Neuronal stem cell (in vitro differentiated cells): ENCODE measurements around the gene ZNF345. TPM values are rescaled to one million over a fixed set of nuclear protein-coding genes. Genes with fewer than 3 reads are reported as not detected.

Experiments used
- DNase-seq: peaks from one replicate; pipeline ENCODE4 v3.0.0-alpha.2; 2013; ENCODE audit warnings: low spot score
- H2AFZ ChIP-seq: one replicate; pipeline ENCODE4 v1.6.1; 2013; ENCODE audit warnings: mild to moderate bottlenecking, low read length, inconsistent platforms
- H2AK5ac ChIP-seq: 2 replicates; pipeline ENCODE4 v1.6.1; 2013; ENCODE audit warnings: low read depth, mild to moderate bottlenecking, inconsistent platforms, low read length, moderate library complexity, mixed read lengths
- H2BK120ac ChIP-seq: 2 replicates; pipeline ENCODE4 v1.6.1; 2013; ENCODE audit warnings: low read depth, mild to moderate bottlenecking, inconsistent platforms, low read length, moderate library complexity, mixed read lengths
- H2BK12ac ChIP-seq: one replicate; pipeline ENCODE4 v1.6.1; 2013; ENCODE audit warnings: low read length, inconsistent platforms
- H2BK15ac ChIP-seq: 2 replicates; pipeline ENCODE4 v1.6.1; 2013; ENCODE audit warnings: mild to moderate bottlenecking, low read length, inconsistent platforms, mixed read lengths
- H2BK5ac ChIP-seq: one replicate; pipeline ENCODE4 v1.6.1; 2013; ENCODE audit warnings: inconsistent platforms, mild to moderate bottlenecking, low read length, moderate library complexity
- H3K14ac ChIP-seq: one replicate; pipeline ENCODE4 v1.6.1; 2013; ENCODE audit warnings: low read length, inconsistent platforms
- H3K18ac ChIP-seq: 2 replicates; pipeline ENCODE4 v1.6.1; 2013; ENCODE audit warnings: low read length, inconsistent platforms
- H3K23ac ChIP-seq: 2 replicates; pipeline ENCODE4 v1.6.1; 2013; ENCODE audit warnings: low read depth, mild to moderate bottlenecking, mixed read lengths, low read length, inconsistent platforms; ENCODE audit not compliant: poor library complexity
- H3K27ac ChIP-seq: replicated peaks from 3 replicates; pipeline ENCODE4 v1.5.1; 2013; ENCODE audit warnings: low read length, inconsistent platforms
- H3K27me3 ChIP-seq, 3 experiments: 2 replicates each; pipeline ENCODE4 v1.6.1; 2013; ENCODE audit warnings: low read length in 3 of 3, mild to moderate bottlenecking in 2 of 3, inconsistent platforms in 1 of 3, low read depth in 1 of 3, mixed read lengths in 1 of 3, moderate library complexity in 1 of 3; ENCODE audit not compliant: control insufficient read depth in 3 of 3, insufficient read depth in 3 of 3
- H3K36me3 ChIP-seq, 2 donors: replicated peaks in 1 of 2; 2 replicates each; pipeline ENCODE4 v1.6.1; 2013; ENCODE audit warnings: low read length in 2 of 2; ENCODE audit not compliant: control insufficient read depth in 2 of 2, insufficient read depth in 2 of 2
- H3K4ac ChIP-seq: 2 replicates; pipeline ENCODE4 v1.6.1; 2013; ENCODE audit warnings: inconsistent platforms, mild to moderate bottlenecking, low read length, moderate library complexity
- H3K4me1 ChIP-seq, 2 donors: 1 replicate in 1 of 2; 2 replicates in 1 of 2; pipeline ENCODE4 v1.6.1; 2013; ENCODE audit warnings: low read length in 2 of 2, low read depth in 1 of 2; ENCODE audit not compliant: control insufficient read depth in 2 of 2, insufficient read depth in 1 of 2
- H3K4me2 ChIP-seq: one replicate; pipeline ENCODE4 v1.6.1; 2013; ENCODE audit warnings: mild to moderate bottlenecking, low read length, inconsistent platforms; ENCODE audit not compliant: insufficient read depth, poor library complexity, severe bottlenecking
- H3K4me3 ChIP-seq, 2 donors: 2 replicates each; pipeline ENCODE4 v1.5.1; 2013; ENCODE audit warnings: low read length in 2 of 2, mild to moderate bottlenecking in 2 of 2, inconsistent platforms in 1 of 2, moderate library complexity in 1 of 2
- H3K79me1 ChIP-seq: one replicate; pipeline ENCODE4 v1.6.1; 2013; ENCODE audit warnings: low read depth, mild to moderate bottlenecking, inconsistent platforms, low read length, moderate library complexity
- H3K9ac ChIP-seq: one replicate; pipeline ENCODE4 v1.6.1; 2013; ENCODE audit warnings: mild to moderate bottlenecking, low read depth, low read length, inconsistent platforms; ENCODE audit not compliant: poor library complexity
- H3K9me3 ChIP-seq, 2 donors: replicated peaks in 1 of 2; 2 replicates each; pipeline versions ENCODE3 to v1.6.1; 2013; ENCODE audit warnings: low read length in 2 of 2, mild to moderate bottlenecking in 2 of 2, inconsistent platforms in 1 of 2, low read depth in 1 of 2, mixed read lengths in 1 of 2, moderate library complexity in 1 of 2; ENCODE audit not compliant: control insufficient read depth in 2 of 2, insufficient read depth in 1 of 2
- H4K8ac ChIP-seq: one replicate; pipeline ENCODE4 v1.6.1; 2013; ENCODE audit warnings: low read depth, mild to moderate bottlenecking, inconsistent platforms, low read length, moderate library complexity
- H4K91ac ChIP-seq: one replicate; pipeline ENCODE4 v1.6.1; 2013; ENCODE audit warnings: low read length, low read depth, mild to moderate bottlenecking, inconsistent platforms; ENCODE audit not compliant: poor library complexity
- WGBS, 2 donors: extraction: QIAGEN DNeasy Blood & Tissue Kit; methylation state at CpG; one replicate each; pipeline ENCODE4 v1.1.7; 2013; ENCODE audit warnings: missing lambda C conversion rate in 2 of 2, mixed read lengths in 1 of 2; ENCODE audit not compliant: insufficient read length in 2 of 2, insufficient replicate concordance in 1 of 2; ENCODE audit errors: extremely low coverage in 2 of 2; 5-methylcytosine and 5-hydroxymethylcytosine counted together
- polyA plus RNA-seq, 2 experiments: library from polyadenylated mRNA; stranded (reverse); fragments of 200-250 nt; gene quantifications; one replicate each; pipeline ENCODE4 v1.2.3, GENCODE V29; 2013

Gene ZNF345
- polyA plus RNA-seq (2013, experiment 1 of 2), result 6.2 TPM
- polyA plus RNA-seq (2013, experiment 2 of 2), result 6.2 TPM

DNA sequence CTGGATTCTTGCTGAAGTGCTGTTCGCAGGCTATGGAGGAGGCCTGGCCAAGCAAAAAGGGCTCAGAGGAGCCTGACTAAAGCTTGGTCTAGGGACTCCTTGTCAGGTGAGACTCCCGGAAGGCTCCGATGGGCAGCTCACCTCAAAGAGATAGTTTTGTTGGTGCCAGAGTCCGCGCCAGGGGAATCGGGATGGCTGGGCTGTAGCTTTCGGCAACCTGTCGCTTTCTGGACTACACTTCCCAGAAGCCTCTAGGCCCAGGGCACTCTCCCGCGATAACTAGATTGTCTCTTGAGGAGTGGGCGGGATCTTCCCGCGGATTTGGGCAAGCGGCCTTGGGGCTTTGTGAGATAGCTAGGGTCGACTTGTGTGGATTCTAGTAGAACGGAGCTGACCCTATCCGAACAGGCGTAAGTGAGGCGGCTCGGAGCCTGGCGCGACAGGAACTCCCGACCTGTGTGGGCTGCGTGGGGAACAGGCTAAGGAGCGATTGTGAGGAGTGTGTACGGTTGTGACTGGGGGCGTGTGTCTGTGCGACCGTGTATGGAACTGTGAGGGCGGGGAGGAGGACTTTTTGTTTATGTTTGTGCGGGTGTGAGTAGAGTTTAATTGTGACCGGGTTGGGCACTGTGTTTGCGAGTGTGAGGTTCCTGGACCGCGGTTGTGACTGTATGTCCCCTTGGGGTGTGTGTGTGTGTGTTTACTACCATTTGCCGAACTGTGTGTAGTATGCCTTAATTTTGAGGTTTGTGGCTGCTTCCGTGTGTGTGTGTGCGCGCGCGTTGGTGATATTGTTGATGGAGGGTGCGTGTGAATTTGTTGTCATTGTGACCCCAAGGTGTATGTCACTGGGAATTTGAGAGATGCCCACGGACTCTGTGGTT is at the start of gene ZNF345:
TSS of gene ZNF345 (plus strand) at position 318 of the 884 bp plus-strand sequence. CDS start 25,955 bp downstream, outside the sequence.
- Histone ChIP-seq H3K14ac (peak within 1 kb of the TSS; percentile 97), H2BK12ac (no peak within 1 kb of the TSS), H3K79me1 (peaks cover 8% of the 10 kb centered on the region), H3K27ac (no peak within 1 kb of the TSS), H2AK5ac (peak within 1 kb of the TSS; percentile 33), H3K4me1 (no peaks in the 10 kb centered on the region), H2BK15ac (peak within 1 kb of the TSS; percentile 73), H3K9me3 (peaks cover 7 to 57% of the 10 kb centered on the region in 2 donors), H4K91ac (peak within 1 kb of the TSS; percentile 75), H3K4ac (no peak within 1 kb of the TSS), H2BK120ac (peak within 1 kb of the TSS; percentile 67), H3K4me2 (peak within 1 kb of the TSS; percentile 85), H3K23ac (peak within 1 kb of the TSS; percentile 70), H3K4me3 (peak within 1 kb of the TSS; percentile 73 to 100), H3K36me3 (peaks cover 1 to 55% of the 10 kb centered on the region in 2 donors), H2BK5ac (peak within 1 kb of the TSS; percentile 83), H3K27me3 (no peaks in the 10 kb centered on the region), H3K18ac (peak within 1 kb of the TSS; percentile 100), H2AFZ (peak within 1 kb of the TSS; percentile 91), H3K9ac (peak within 1 kb of the TSS; percentile 99), H4K8ac (peak within 1 kb of the TSS; percentile 74)
- peak; percentile 95 for DNase-seq
- WGBS, 2 donors, result no CpG with 5 or more reads among the region's 43 CpGs

DNA sequence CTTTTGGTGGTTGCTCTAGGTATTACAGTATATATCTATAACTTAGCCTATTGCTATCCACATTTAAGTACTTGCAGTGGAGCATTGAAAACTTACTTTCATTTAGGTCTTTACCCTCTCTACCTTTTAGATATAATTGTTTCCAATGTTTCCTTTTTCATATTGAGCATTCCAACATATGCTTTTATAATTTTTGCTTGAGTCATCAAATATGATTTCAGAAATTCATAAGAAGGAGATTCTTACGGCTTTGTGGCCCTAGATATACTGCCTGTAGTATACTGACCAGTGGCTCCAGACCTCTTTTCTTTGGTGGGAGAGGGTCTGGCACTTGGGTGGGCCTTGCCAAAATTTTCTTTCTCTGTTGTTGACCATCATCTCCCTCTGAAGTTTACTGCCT is 45.3 kb upstream of the ZNF345 start:
- peaks cover 5% of the 10 kb centered on the region for H3K79me1 ChIP-seq
- H3K9me3 ChIP-seq, result peaks cover 12 to 17% of the 10 kb centered on the region in 2 donors
- peaks cover 0 to 4% of the 10 kb centered on the region in 2 donors for H3K36me3 ChIP-seq
- H3K27me3 ChIP-seq, result no peaks in the 10 kb centered on the region
- no peak overlapping the region for H3K4ac ChIP-seq
- no peak overlapping the region for H2BK5ac ChIP-seq
- DNase-seq, result no peak
- no CpG with 5 or more reads among the region's 1 CpG for WGBS, 2 donors
- no peak overlapping the region for H3K4me2 ChIP-seq
- no peak overlapping the region for H3K14ac ChIP-seq
- no peak overlapping the region for H3K23ac ChIP-seq
- no peak overlapping the region for H4K8ac ChIP-seq
- no peaks in the 10 kb centered on the region for H3K4me1 ChIP-seq
- H3K27ac ChIP-seq, result no peak overlapping the region
- no peak overlapping the region for H2BK12ac ChIP-seq
- H3K4me3 ChIP-seq, result no peak overlapping the region
- no peak overlapping the region for H2AFZ ChIP-seq
- H4K91ac ChIP-seq, result no peak overlapping the region
- no peak overlapping the region for H2AK5ac ChIP-seq
- no peak overlapping the region for H3K18ac ChIP-seq
- no peak overlapping the region for H2BK15ac ChIP-seq
- no peak overlapping the region for H2BK120ac ChIP-seq
- H3K9ac ChIP-seq, result no peak overlapping the region

DNA sequence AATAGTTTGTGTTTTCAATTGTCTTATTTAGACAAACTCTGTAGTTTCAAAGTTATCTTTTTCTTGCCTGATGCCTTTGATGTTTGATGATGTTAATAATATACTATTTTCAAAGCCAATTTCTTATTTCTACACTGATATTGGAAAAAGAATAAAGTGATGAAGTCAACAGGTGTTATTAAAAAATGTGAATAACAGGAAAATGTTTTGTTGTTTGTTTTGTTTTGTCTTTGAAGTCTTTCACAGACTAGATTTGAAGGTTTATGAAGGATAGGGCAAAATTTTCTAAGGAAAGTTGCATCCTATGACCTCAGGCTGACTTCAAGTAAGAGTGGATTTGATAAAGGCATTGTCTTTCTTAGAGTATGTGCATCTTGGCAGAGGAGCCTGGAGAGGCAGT is 43.6 kb upstream of the ZNF345 start:
- Histone ChIP-seq H3K4me1 (no peaks in the 10 kb centered on the region), H3K4me2 (no peak overlapping the region), H3K9ac (no peak overlapping the region)

DNA sequence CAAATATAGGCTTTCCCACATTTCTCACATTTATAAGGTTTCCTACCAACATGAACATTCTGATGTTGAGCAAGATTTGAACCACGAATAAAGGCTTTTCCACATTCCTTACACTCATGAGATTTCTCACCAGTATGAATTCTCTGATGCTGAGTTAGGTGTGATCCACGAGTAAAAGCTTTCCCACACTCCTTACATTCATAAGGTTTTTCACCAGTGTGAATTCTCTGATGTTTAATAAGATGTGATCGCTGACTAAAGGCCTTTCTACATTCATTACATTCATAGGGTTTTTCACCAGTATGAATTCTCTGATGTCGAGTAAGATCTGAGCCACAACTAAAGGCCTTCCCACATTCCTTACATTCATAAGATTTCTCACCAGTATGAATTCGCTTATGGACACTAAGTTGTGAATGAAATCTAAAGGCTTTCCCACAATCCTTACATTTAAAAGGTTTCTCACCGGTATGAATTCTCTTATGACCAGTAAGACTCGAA is 31.5 kb upstream of the ZNF345 start:
- Histone ChIP-seq H3K79me1 (no peaks in the 10 kb centered on the region), H4K91ac (no peak overlapping the region), H3K4me3 (no peak overlapping the region), H3K9me3 (peaks cover 32 to 97% of the 10 kb centered on the region in 2 donors), H3K23ac (no peak overlapping the region), H4K8ac (no peak overlapping the region), H2BK120ac (no peak overlapping the region), H3K4ac (no peak overlapping the region), H3K4me1 (no peaks in the 10 kb centered on the region), H3K27me3 (no peaks in the 10 kb centered on the region), H3K36me3 (peaks cover 23 to 66% of the 10 kb centered on the region in 2 donors), H2AK5ac (no peak overlapping the region), H3K4me2 (no peak overlapping the region), H3K18ac (no peak overlapping the region), H2BK5ac (no peak overlapping the region), H2AFZ (no peak overlapping the region), H3K14ac (no peak overlapping the region), H3K9ac (no peak overlapping the region), H2BK12ac (no peak overlapping the region), H2BK15ac (no peak overlapping the region), H3K27ac (no peak overlapping the region)
- no peak for DNase-seq
- WGBS, 2 donors, result no CpG with 5 or more reads among the region's 7 CpGs

More for the DNA sequence above, 43.6 kb upstream of the ZNF345 start:
- Histone ChIP-seq H3K4ac (no peak overlapping the region), H2AK5ac (no peak overlapping the region), H3K4me3 (no peak overlapping the region), H3K27me3 (no peaks in the 10 kb centered on the region), H2BK15ac (no peak overlapping the region), H3K23ac (no peak overlapping the region), H3K27ac (no peak overlapping the region), H3K36me3 (peaks cover 0 to 4% of the 10 kb centered on the region in 2 donors), H3K14ac (no peak overlapping the region), H3K79me1 (peaks cover 3% of the 10 kb centered on the region), H3K18ac (no peak overlapping the region), H2BK120ac (no peak overlapping the region), H2BK12ac (no peak overlapping the region), H2BK5ac (no peak overlapping the region), H3K9me3 (peaks cover 15 to 27% of the 10 kb centered on the region in 2 donors), H2AFZ (no peak overlapping the region), H4K91ac (no peak overlapping the region), H4K8ac (no peak overlapping the region)
- no peak for DNase-seq
